ENCODE data around the gene CTBP2. TPM values are rescaled to one million over a fixed set of nuclear protein-coding genes. Genes with fewer than 3 reads are reported as not detected.

Gene CTBP2
- total and polyA plus RNA-seq, 4 donors = 3.4 to 59.2 (median 5.5) TPM

DNA sequence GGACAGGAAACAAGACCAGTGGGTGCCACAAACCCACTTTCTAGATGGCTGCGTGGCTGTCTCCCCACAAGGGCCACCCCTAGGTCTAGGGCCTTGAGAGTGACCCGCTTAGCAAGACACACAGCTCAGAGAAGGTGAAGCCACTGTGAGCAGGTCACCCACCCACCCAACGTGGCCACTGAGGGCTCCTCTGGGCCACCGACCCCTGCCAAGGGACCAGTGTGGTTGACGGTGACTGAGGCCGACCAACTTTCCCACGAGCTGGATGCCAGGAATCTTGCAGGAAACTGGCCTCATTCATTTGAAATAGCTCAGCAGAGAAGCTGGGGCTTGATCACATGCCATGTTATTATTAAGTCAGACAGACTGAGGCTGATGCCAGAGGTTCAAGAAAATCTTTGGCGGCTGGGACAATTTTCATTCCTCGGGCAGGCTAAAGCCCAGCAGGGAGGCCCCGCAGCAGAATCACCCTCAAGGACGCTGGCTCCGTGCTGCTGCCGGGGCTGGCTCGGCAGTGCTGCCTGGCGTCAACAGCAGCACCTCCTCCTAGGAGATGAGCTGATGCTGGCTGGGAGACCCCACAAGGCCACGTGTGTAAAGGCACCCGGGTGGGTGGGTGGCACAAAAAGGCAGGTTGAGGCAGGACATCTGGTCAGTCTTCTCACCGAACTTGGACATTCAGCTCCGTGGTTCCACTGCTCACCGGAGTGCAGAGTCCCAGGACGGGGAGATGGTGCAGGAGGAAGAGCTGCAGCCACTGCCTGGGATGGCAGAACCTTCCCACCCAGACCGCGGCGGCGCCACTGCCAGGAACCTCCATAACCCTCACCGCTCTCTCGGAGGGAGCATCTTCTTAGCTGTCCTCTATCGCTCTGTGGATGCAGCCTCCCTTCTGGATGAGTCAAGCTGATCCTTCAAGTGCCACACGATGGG lies 160.7 kb downstream of the CTBP2 start:
- Histone ChIP-seq H3K36me3 (ENCODE audit: control insufficient read depth in 4 of 4, insufficient read depth in 3 of 4, low read depth in 1 of 4, low read length in 3 of 4) (no peaks in the 10 kb centered on the region), H3K4me3 (ENCODE audit: low read depth in 1 of 3, low read length in 3 of 3) (no peak overlapping the region), H3K4me1 (ENCODE audit: control insufficient read depth in 4 of 4, insufficient read depth in 4 of 4, low read length in 3 of 4) (peaks cover 0 to 3% (median 0%) of the 10 kb centered on the region in 4 donors), H3K27me3 (ENCODE audit: control insufficient read depth in 4 of 4, insufficient read depth in 4 of 4, low read length in 3 of 4) (no peaks in the 10 kb centered on the region), H3K27ac (ENCODE audit: low read depth in 1 of 2, low read length in 2 of 2) (peak overlapping the region in 1 of 2 donors; percentile 18), H3K9me3 (ENCODE audit: control insufficient read depth in 4 of 4, low read length in 3 of 4) (no peaks in the 10 kb centered on the region), H3K9ac (ENCODE audit: low read depth in 1 of 2, low read length in 2 of 2) (no peak overlapping the region)
- no peak for DNase-seq (ENCODE audit: low spot score)
- WGBS = 85% methylated on average over 29 of the region's 29 CpGs
- TF ChIP-seq HNF4A (conservative IDR thresholded peaks at IDR 0.05) (no peak), HNF4G (IDR thresholded peaks at IDR 0.05) (no peak), RXRA (IDR thresholded peaks at IDR 0.05) (peak in 1 of 2 donors; percentile 28)
- TF ChIP-seq, protein P1, sequence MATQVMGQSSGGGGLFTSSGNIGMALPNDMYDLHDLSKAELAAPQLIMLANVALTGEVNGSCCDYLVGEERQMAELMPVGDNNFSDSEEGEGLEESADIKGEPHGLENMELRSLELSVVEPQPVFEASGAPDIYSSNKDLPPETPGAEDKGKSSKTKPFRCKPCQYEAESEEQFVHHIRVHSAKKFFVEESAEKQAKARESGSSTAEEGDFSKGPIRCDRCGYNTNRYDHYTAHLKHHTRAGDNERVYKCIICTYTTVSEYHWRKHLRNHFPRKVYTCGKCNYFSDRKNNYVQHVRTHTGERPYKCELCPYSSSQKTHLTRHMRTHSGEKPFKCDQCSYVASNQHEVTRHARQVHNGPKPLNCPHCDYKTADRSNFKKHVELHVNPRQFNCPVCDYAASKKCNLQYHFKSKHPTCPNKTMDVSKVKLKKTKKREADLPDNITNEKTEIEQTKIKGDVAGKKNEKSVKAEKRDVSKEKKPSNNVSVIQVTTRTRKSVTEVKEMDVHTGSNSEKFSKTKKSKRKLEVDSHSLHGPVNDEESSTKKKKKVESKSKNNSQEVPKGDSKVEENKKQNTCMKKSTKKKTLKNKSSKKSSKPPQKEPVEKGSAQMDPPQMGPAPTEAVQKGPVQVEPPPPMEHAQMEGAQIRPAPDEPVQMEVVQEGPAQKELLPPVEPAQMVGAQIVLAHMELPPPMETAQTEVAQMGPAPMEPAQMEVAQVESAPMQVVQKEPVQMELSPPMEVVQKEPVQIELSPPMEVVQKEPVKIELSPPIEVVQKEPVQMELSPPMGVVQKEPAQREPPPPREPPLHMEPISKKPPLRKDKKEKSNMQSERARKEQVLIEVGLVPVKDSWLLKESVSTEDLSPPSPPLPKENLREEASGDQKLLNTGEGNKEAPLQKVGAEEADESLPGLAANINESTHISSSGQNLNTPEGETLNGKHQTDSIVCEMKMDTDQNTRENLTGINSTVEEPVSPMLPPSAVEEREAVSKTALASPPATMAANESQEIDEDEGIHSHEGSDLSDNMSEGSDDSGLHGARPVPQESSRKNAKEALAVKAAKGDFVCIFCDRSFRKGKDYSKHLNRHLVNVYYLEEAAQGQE (IDR thresholded peaks at IDR 0.05) = no peak

DNA sequence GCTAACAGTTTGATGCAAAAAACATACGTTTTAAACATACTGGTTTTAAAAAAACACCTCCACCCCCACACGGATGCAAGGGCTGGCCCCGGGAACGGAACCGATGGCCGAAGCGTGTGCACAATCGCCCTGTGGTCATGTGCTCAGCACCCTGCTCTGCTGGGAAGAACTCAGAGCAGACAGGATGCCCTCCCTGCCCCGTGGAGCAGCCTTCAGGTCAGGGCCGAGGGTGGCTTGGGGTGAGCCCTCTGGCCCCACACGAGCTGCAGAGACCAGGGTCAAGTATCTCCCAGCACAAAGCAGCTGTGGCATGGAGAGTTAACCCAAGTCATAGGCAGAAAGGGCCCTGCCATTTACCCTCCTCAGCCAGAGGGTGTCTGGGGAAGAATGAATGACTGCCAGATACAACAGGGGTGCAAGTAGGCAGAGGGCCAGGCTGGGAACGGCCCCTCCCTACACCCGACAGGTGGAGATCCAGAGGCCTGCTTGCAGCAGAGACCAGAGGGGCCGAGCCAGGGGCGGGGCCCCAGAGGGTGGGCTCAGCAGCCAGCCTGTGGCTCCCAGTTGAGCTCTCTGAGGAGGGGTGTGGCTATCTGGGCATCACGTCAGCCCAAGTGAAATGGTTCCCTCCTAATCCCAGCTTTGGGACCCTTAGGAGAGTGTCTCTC lies 161.6 kb downstream of the CTBP2 start:
- Histone ChIP-seq H3K9me3 (ENCODE audit: control insufficient read depth in 4 of 4, low read length in 3 of 4) (no peaks in the 10 kb centered on the region), H3K4me3 (ENCODE audit: low read depth in 1 of 3, low read length in 3 of 3) (no peak overlapping the region), H3K27ac (ENCODE audit: low read depth in 1 of 2, low read length in 2 of 2) (peak overlapping the region in 1 of 2 donors; percentile 18), H3K27me3 (ENCODE audit: control insufficient read depth in 4 of 4, insufficient read depth in 4 of 4, low read length in 3 of 4) (no peaks in the 10 kb centered on the region), H3K9ac (ENCODE audit: low read depth in 1 of 2, low read length in 2 of 2) (no peak overlapping the region), H3K36me3 (ENCODE audit: control insufficient read depth in 4 of 4, insufficient read depth in 3 of 4, low read depth in 1 of 4, low read length in 3 of 4) (peaks cover 0 to 6% (median 0%) of the 10 kb centered on the region in 4 donors), H3K4me1 (ENCODE audit: control insufficient read depth in 4 of 4, insufficient read depth in 4 of 4, low read length in 3 of 4) (peaks cover 0 to 3% (median 0%) of the 10 kb centered on the region in 4 donors)
- TF ChIP-seq EGR1 (IDR thresholded peaks at IDR 0.05; ENCODE audit: low read depth in 2 of 2) (no peak), NR2F2 (IDR thresholded peaks at IDR 0.05) (peak; percentile 16)
- WGBS = 85% methylated on average over 16 of the region's 16 CpGs
- no peak for DNase-seq (ENCODE audit: low spot score)

DNA sequence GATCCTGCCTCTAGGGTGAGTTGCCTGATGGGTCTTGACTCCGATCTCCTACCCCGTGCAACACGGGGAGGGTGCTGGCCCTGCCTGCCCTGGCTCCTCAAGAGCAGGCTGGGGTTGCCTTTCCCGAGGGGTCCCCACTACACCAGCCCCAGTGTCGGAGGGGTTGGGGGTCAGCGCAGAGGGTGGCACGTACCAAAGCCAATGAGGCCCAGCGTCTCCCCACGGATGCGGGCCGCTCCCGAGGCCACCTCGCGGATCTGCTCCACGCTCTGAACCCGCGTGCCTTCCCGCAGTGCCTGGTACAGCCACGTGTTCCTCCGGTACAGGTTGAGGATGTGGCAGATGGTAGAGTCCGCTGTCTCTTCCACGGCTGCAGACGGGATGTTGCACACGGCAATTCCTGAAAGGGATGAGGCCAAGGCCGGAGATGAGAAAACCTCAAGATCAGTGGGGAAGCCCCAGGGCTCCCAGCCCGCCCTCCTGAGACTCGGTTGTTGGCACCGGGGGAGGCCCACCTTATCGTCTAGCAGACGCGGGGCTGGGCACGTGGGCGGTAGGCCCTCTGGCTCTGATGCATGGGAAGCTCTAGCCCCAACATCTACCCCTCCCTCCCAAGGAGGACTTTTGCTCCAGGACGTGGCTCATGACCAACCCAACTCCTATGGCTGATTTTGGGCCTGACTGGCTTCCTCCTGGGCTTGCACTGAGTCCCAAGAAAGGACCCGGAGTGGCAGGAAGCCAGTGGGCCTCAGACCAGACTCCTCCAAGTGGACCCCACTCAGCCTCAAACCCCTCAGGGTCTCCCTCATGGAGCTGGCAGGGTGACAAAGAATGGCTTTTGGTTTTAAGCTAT lies 162.4 kb downstream of the CTBP2 start:
- Histone ChIP-seq H3K4me3 (ENCODE audit: low read depth in 1 of 3, low read length in 3 of 3) (no peak overlapping the region), H3K9ac (ENCODE audit: low read depth in 1 of 2, low read length in 2 of 2) (no peak overlapping the region), H3K4me1 (ENCODE audit: control insufficient read depth in 4 of 4, insufficient read depth in 4 of 4, low read length in 3 of 4) (peaks cover 0 to 3% (median 0%) of the 10 kb centered on the region in 4 donors), H3K9me3 (ENCODE audit: control insufficient read depth in 4 of 4, low read length in 3 of 4) (no peaks in the 10 kb centered on the region), H3K36me3 (ENCODE audit: control insufficient read depth in 4 of 4, insufficient read depth in 3 of 4, low read depth in 1 of 4, low read length in 3 of 4) (peaks cover 0 to 6% (median 0%) of the 10 kb centered on the region in 4 donors), H3K27me3 (ENCODE audit: control insufficient read depth in 4 of 4, insufficient read depth in 4 of 4, low read length in 3 of 4) (no peaks in the 10 kb centered on the region), H3K27ac (ENCODE audit: low read depth in 1 of 2, low read length in 2 of 2) (no peak overlapping the region)
- DNase-seq (ENCODE audit: low spot score) = no peak
- no peak for TF ChIP-seq EGR1 (IDR thresholded peaks at IDR 0.05; ENCODE audit: low read depth in 2 of 2)
- TF ChIP-seq GABPA (IDR thresholded peaks at IDR 0.05 in 1 of 2, conservative IDR thresholded peaks at IDR 0.05 in 1 of 2) = no peak
- no peak for TF ChIP-seq YY1 (IDR thresholded peaks at IDR 0.05)
- WGBS = 91% methylated on average over 35 of the region's 35 CpGs
